ENCODE measurements around the gene ST3GAL6.

The ST3GAL6 gene

DNA sequence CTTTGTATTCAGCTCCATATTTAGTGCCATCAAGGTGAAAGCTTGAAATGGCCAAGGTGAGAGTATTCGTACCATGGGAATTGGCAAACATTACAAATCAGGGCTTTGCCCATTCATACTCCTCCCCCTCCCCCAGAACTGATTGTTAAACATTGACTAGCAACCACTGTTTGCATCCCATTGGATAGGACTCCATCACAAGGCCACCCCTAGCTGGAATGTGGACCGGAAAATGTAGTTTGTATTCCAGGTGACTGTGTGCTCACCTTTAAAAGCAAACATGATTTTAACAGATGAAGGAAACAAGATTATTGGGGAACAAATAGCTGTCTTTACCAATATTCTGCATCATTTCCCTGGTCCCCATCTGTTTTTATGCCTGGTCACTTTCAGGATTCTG, 14.1 kb downstream of the ST3GAL6 start:
- DNase-seq (ENCODE audit: low read depth), result no peak

DNA sequence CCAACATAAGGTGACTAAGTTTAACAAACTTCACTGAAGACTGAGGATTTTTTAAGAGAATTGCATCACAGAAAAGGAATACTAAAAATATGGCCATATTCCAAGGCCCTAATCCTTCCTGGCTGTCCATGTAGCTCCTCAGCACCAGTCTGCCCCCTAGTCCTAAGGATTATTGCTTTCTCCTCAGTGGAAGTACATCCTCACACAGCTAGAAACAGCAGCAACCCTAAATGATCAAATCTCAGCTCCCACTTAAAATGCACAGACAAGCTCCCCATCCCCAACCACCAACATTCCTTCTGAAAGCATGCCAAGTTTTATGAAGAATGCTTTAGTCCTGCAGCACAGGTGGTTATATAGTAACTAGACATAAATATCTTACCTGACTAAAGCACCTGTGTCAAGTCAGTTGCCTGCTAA, 14.7 kb downstream of the ST3GAL6 start:
- DNase-seq (ENCODE audit: low read depth), result no peak

DNA sequence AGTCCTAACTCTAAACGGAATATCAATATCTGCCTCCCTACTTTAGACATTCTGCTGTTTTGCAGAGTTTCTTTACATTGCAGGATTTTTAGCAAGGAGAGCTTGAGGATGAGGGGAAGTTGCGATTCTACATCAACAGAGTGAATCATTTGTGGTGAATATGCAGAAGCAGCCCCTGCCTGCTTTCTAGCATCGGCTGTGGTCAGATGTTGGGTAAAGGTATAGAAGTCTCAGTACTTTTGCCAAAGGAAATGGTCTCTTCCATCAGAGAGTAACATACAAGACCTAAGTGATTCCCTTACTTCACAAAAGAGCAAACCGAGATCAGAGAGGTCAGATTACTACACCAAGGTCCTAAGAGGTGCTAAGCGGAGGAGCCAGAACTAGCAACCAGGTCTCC, 15.2 kb downstream of the ST3GAL6 start:
- no peak for DNase-seq (ENCODE audit: low read depth)

DNA sequence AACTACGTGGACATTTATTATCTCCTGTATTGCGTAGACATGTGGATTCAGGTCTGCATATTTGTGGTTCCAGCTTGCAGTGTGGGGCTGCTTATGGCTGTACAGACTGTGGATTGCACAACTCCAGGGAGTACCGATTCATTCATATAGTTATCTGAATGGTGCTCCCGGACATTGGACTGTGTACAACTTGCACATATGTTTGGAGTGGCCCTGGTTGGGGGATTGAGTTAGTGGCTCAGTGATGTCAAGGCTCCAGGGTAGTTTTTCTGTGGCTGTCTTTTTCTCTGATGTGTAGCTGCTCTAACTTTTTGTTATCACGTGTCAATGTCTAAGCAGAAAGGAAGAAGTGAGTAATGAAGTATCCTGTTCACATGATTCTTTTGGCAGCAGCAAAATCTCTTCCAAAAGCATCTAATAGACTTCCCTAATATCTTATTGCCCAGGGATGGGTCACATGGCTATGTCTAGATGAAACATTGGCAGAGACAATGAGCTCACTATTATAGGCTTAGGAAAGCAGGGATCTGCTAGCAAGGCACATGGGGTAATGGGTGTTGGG, 15.8 kb downstream of the ST3GAL6 start:
- no peak for DNase-seq (ENCODE audit: low read depth)

DNA sequence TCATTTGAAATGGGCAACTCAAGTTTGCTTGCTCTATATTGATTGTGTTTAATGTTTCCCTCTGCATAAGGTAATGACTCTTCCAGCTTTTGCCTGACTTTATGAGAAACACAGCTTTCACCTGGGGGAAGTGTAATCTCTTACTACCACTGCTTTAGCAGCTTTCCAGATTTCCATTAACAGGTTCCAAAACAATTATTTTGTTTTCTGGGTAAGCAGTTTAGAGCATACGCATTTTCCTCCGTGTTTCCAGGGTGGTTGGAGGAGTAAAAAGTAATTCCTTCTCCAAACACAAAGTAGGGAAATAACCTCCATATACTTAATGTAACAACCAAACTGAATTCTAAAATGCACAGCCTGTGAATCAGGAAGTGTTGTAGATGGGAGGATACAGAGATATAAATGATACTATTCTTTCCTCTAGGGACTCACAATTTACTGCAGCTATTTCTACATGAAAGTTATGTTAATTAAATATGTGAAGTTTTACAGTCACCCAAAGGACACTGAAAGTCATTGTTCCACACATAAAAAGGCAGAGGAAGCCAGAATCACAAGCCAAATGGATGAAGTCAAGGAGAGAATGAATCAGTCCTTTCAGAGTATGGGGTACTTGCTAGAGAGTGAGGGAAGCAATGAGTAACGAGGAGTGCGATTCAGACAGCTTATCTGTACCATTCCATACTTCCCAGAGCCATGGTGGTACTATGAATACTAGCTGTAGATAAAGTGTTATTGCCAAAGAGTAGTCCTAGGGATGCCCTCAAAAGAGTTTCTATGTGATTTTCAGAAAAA, 16.6 kb downstream of the ST3GAL6 start:
- no peak for DNase-seq (ENCODE audit: low read depth)

DNA sequence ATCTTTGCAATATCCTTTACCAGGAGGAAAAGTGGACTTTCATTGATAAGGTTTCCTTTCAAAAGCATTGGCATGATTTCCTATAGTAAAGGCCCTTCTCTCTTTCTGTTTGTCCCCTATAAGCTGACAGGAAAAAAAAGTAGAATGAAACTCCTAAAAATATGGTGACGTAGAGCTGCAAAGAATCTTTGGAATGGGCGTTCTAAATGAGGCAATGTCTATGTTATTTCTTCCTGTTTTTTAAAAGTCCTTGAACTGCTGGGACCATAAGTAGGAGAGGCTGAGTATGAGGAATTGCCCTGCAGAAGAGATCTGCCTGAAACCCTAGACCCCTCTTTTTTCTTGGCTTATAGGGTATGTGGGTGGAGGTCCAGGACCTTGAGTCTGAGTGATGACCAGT, 17.2 kb downstream of the ST3GAL6 start:
- no peak for DNase-seq (ENCODE audit: low read depth)

DNA sequence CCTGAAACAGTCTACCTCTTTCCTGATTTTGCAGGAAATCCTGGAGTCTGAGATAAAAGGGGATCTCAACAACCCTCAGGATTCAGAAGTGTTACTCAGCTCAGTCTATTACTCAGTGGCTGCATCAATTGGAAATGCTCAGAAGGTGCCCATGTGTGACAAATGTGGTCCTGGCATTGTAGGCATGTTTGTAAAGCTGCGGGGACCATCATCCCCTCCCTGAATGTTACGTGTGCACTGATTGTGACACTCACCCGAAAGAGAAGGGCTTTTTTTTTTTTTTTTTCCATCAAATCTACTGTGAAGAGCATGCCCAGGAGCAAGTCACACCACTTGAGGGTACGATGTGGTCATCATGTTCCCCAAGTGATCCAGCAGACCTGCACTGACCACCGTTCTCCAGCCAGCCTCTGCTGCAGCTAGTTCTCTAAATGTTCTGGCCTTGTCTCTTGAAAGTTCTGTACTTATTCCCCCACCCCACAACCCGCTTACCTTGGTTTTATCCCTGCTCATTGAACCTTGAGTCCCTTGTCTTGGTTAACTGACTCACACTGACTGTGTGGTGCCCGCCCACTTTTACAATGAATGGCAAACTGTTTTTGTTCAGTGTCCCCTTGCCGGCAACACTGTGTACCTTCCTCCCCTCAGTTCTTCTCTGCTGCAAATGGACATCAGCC, 19.8 kb downstream of the ST3GAL6 start:
- no peak for DNase-seq (ENCODE audit: low read depth)

DNA sequence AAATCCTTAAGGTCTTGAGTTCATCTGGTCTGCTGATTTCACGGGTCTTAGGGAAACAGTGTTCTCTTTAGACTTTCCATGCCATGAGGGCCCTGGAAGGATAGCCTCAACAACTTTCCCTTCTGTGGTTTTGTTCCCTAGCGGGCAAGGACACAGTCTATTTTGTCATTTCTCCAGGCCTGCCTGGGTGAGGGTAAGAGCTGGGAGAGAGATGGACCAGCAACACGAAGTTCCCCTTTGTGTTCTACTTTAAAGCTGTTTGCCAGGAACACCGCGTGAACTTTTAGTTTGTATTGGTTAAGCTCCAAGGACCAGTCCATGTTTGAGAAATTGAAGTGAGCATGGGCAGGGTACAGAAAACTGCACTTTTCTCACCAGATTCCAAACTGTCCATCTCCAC, 20.9 kb downstream of the ST3GAL6 start:
- no peak for DNase-seq (ENCODE audit: low read depth)

DNA sequence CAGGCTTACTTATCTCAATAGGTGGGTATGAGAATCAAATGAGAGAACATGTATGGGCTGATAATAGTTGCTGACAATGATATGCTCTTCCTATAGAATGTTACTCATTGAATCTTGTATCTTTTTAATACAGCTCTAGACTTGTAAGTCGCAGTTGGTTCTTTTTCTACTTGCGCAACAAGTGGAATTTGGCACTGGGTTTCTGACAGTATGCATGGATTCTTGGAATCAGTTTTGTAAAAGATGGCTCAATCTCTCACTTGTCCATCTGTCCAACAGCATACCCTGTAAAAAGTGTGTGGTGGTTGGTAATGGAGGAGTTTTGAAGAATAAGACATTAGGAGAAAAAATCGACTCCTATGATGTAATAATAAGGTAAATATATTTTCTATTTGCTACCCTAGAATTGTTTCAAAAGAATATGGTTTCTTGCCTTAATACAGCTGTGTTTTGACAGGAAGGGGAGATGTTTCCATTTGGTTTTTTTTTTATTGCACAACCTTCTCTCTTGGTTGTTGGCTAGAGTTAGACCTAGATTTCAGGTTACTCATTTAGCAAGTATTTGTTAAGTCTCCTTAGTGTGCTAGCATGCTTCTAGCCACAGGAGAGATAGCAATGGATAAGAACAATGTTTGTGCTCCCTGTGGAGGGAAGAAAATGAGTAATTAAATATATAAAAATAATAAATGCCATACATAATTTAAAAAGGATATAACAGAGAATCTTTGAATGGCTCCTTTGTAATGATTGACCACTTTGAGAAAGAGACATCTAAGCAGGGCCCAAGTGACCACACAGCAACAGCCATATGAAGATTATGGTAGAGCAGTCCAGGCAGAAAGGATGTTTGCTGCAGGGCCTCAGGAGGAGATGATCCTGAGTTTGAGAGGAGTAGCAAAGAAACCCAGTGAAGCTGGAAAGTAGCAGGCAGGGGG, 21.8 kb downstream of the ST3GAL6 start:
- no peak for DNase-seq (ENCODE audit: low read depth)

DNA sequence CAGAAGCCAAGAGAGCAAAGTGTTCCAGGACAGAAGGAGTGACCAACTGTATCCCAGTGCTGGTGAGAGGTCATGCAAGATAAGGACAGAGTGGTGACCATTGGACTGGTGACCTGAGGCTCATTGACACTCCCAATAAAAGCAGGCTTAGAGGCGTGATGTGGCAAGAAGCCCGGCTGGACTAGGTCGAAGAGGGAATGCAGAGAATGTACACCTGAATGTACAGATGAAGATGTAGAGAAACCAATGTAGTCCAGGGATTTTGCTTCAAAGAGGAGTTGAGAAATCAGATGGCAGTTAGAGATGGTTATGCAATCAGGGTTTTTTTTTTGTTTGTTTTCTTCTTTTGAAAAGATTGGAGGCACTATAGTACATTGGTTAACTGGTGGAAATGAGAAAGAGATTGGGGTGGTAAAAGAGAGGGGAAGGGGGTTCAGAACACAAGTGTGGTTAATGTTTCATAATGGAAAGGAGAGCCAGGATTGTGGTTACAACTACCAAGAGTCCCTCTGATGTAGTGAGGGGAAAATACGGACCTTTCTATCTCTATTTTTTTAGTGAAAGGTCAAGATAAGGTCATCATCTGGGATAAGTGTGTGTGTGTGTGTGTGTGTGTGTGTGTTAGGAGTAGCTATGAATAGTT, 23.3 kb downstream of the ST3GAL6 start:
- no peak for DNase-seq (ENCODE audit: low read depth)

DNA sequence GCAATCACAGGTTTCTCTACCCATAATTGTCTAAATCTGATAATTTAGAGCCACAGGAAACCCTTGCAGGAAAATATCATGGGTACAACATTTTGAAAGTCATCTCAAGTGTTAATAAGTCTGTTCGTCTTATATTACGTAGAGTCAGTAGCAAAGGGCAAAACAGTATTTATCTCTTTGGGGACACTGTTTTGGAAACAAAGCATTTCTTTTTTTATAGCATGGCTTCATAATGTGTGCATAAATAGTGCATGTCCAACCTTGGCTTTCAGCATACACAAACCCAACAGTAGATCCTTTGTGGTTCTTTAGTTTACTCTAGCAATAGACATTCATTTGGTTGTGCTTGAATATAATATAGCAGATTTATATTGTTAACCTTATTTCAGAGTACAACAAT, 24.0 kb downstream of the ST3GAL6 start:
- no peak for DNase-seq (ENCODE audit: low read depth)

DNA sequence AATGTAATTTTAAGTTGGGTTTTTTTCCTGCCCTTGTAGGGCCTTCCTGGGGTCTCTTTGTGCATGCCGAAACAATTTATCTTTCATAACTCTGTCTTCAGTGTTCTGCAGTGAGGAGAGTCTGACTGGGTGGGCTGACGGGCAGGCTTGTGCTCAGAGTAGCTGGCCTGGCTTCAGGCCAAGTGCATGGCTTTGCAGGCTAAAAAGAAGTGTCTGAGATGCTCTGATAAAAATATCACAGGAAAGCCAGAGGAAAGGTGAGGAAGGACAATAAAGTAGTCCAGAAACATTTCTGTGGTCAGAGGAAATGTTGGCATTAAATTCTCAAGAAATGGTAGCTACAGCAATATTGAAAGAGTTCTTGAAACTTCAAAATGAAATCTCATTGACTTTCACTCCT, 25.5 kb downstream of the ST3GAL6 start:
- no peak for DNase-seq (ENCODE audit: low read depth)

DNA sequence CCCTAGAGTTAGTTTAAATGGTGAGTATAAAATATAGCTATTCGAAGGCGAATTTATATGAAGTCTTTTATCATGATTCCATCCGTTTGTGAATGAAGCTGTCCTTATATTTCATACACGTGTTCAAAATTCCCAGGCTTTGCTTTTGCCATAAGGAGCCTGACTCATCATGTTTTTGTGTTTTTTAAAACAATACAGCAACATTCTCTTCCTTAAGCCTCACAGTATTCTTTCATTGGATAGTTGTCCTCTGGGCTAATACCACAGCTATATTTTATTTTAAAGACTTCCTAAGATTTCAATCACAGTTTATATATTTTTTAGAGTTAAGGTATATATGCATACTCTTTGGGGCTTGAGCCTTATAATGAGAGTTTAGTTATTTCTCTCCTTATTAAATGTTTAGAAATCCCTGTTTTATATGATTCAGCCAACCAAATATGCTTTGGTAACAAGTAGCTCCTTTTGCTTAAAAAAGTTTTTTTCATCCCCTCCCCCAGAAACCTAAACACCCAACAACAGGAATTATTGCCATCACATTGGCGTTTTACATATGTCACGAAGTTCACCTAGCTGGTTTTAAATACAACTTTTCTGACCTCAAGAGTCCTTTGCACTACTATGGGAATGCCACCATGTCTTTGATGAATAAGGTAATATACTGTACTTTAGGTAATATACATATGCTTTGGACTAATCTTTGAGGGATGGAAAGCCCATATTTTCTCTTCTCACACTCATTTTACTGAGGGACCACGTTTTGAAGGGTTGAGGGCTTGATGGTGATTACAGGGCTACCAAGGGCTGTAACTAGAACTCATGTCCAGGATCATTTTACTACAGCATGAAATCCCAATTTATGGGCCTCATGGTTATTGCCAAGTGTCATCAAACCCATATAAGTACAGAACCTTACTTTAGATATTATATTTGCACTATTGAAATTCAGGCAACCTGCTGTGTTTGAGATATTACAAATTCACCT, 28.5 kb downstream of the ST3GAL6 start:
- no peak for DNase-seq (ENCODE audit: low read depth)

DNA sequence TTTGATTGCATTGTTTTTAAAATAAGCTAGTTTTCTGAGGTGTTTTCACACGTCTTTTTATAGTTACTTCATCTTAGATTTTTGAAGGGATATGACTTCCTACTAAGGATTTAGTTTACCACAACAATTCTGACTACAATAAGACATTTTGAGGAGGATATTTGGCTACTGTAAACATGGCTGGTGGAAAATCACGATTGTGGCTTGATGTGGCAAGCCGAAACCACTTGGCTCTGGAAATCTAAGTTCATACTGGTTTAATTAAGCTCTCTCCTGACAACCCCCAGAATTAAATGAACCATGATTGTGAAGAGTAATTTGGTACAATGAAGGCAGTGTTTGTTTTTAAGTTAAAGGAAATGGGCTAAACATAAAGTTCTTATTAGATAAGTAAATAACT, 30.8 kb downstream of the ST3GAL6 start:
- DNase-seq (ENCODE audit: low read depth), result no peak

DNA sequence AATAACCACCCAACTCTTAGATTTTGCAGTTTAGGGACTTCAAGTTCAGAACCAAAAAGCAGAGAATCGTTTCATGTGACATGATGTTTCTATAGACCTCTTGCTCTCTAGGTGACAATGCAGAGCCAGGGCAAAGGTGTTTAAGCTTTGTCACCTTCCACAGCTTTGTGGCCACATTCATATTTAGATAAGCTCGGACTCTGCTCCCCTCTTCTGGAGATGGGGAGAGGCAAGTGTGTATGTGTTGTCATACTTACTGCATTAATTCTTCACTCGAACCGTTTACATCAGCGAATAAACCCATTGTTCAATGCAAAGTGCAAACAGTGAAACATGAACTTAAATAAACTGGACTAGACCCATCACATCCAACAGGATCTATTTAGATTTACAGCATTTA, 33.2 kb downstream of the ST3GAL6 start:
- DNase-seq (ENCODE audit: low read depth), result no peak

DNA sequence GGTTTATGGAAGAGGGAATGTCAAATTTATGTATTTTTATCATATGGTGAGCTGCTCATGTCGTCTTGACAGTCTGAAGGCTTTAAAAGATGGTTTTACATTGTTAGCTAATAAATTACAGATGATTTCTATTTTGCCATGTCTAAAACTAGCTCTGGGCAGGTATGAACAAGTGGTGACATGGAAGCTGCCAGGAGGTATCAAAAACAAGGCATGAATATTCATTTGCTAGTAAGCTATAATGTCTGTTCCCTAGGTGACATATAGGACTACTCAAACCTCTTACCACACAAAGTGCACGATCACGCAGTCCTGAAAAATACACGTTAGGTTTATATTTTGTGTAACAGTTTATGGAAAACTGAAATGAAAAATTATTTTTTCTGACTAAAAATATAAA, 34.8 kb downstream of the ST3GAL6 start:
- DNase-seq (ENCODE audit: low read depth), result no peak

DNA sequence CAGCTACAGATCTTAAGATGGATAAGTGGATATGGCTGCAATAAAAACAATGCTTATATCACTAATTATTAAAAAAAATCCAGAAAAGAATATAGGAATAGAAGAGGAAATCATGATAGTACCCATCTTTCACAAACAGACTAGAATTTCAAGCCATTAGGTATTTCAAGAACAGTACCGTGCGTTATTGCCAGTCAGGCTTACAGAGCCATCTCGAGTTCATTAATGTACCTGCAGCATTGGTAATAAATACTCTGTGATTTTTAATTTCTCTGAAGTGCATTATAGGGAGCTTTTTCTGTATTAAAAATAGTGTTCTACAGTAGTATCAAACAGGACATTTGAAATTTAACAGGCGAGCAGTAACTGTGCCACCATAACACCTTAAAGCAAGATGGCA, 35.7 kb downstream of the ST3GAL6 start:
- no peak for DNase-seq (ENCODE audit: low read depth)

DNA sequence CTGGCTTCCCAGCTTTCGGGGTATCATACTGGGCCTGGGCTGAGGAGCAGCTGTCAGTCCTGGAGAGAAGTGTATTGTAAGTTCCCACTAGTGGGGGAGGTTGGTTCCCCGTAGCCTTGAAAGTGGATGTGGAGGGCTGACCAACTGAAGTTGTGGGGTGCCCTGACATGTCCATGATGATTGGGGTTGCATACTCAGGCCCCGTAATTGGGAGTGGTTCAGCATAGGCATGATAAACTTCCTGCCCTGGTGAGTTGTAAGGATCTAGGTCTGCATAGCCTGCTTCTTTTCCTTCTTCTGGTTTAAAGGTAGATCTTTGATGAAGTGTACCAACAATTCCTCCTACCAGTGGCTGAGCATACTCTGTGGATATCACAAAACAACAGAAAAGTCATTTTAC, 36.3 kb downstream of the ST3GAL6 start:
- no peak for DNase-seq (ENCODE audit: low read depth)

DNA sequence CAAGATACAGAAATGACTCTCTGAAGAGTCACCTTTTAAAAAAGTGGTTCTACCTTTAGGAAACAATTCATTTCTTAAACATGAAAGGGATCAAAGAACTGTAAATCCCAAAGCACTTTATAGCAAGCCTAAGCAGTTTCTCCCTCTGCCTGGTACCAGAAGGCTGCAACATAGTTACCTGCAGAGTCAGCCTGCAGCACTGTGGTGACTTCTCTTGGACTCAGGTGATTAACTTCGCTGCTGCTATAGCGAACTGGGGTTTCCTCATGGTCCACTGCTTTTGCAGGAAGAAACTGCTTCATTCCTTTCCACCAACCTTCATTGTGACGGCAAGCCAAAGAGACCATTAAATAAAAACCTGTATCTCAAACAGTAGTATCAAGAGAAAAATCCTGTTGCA, 37.3 kb downstream of the ST3GAL6 start:
- DNase-seq (ENCODE audit: low read depth), result no peak

DNA sequence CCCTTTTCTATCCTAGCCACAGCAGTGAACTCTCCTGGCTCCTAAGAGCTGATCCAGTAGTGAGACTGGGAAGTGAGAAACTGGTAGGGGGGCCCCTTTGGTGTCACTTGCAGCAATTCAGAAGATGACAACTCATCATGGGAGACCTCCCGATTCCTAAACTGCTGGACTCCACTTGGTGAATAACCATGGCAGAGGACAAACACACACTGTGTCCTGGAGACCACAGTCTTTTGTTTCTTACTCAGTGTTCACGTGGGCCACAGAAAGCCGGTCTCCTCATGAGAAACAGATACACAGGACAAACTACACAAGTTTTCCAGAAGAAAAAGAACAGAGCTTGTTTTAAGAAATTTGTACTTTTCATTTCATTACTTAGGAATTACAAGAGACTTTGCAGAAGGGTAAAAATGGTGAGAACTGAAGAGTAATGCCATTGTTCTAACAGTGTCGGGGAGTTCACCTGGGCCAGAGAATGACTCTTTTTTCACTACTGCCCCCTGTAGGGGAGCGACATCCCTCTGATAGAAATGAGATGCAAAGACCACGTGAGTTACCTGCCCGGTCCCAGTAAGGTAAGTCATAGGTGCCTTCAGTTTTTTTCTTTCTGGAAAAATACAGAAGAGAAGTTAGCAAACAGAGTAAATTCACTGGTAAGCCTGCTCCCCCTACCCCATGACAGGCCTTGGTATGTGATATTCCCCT, 38.1 kb downstream of the ST3GAL6 start:
- no peak for DNase-seq (ENCODE audit: low read depth)
